Suprapubic skin (tissue), 4 donors: ENCODE measurements around the gene MPV17L.

Experiments
- CTCF ChIP-seq, 2 donors: fragments of 200-600 bp in 1 of 2; fragments of 450-650 bp in 1 of 2; sonication (generic) in 1 of 2; IDR thresholded peaks; one replicate each; pipeline ENCODE4 v1.5.1; 2016 to 2019; ENCODE audit warnings: antibody characterized with exemption in 2 of 2, mild to moderate bottlenecking in 1 of 2, moderate library complexity in 1 of 2
- POLR2A ChIP-seq, 2 donors: fragments of 450-650 bp; IDR thresholded peaks; one replicate each; pipeline ENCODE4 v1.6.1; 2017; ENCODE audit warnings: antibody characterized with exemption in 2 of 2, mild to moderate bottlenecking in 2 of 2, moderate library complexity in 2 of 2
- POLR2AphosphoS5 ChIP-seq, 3 donors: sonication (generic); formaldehyde crosslinking; IDR thresholded peaks; one replicate each; pipeline ENCODE4 v1.6.1; 2017; ENCODE audit warnings: antibody characterized with exemption in 3 of 3

GRCh38 chr16:15461376-15461775, 65.8 kb downstream of the MPV17L start:
- no peak for TF ChIP-seq CTCF (IDR thresholded peaks at IDR 0.05)
- TF ChIP-seq POLR2A (IDR thresholded peaks at IDR 0.05) = no peak
- no peak for TF ChIP-seq POLR2AphosphoS5 (IDR thresholded peaks at IDR 0.05)
